ENCODE data around the gene ARPC4.

The ARPC4 gene

GRCh38 chr3:9781551-9781950 is 11.3 kb upstream of the ARPC4 start:
- no peak for DNase-seq (ENCODE audit: low read depth, low spot score)
- H3K4me3 ChIP-seq (ENCODE audit: low read depth, low read length) = no peak overlapping the region
- in situ Hi-C loops (cut with HindIII; ENCODE audit: low sequenced_read_pairs) = no loop called here
- no peak for TF ChIP-seq CTCF (IDR thresholded peaks at IDR 0.05; ENCODE audit: low read depth, low read length)

- no peak overlapping the region for H3K4me3 ChIP-seq (ENCODE audit: low read depth, low read length)
- in situ Hi-C loops (cut with HindIII; ENCODE audit: low sequenced_read_pairs) = no loop called here
- no peak for DNase-seq (ENCODE audit: low read depth, low spot score)
- no peak for TF ChIP-seq CTCF (IDR thresholded peaks at IDR 0.05; ENCODE audit: low read depth, low read length)
Observed at GRCh38 chr3:9781978-9782603, 10.8 kb upstream of the ARPC4 start.

GRCh38 chr3:9782770-9783169 is 10.1 kb upstream of the ARPC4 start:
- no peak for TF ChIP-seq CTCF (IDR thresholded peaks at IDR 0.05; ENCODE audit: low read depth, low read length)
- H3K4me3 ChIP-seq (ENCODE audit: low read depth, low read length) = no peak overlapping the region
- in situ Hi-C loops (cut with HindIII; ENCODE audit: low sequenced_read_pairs) = no loop called here
- DNase-seq (ENCODE audit: low read depth, low spot score) = no peak

- no peak overlapping the region for H3K4me3 ChIP-seq (ENCODE audit: low read depth, low read length)
- TF ChIP-seq CTCF (IDR thresholded peaks at IDR 0.05; ENCODE audit: low read depth, low read length) = no peak
- DNase-seq (ENCODE audit: low read depth, low spot score) = no peak
- in situ Hi-C loops (cut with HindIII; ENCODE audit: low sequenced_read_pairs) = no loop called here
Observed at GRCh38 chr3:9783954-9784353, 8.9 kb upstream of the ARPC4 start.

- DNase-seq (ENCODE audit: low read depth, low spot score) = no peak
- in situ Hi-C loops (cut with HindIII; ENCODE audit: low sequenced_read_pairs) = no loop called here
- no peak overlapping the region for H3K4me3 ChIP-seq (ENCODE audit: low read depth, low read length)
- TF ChIP-seq CTCF (IDR thresholded peaks at IDR 0.05; ENCODE audit: low read depth, low read length) = no peak
Observed at GRCh38 chr3:9784965-9785364, 7.9 kb upstream of the ARPC4 start.

GRCh38 chr3:9785602-9786001 is 7.3 kb upstream of the ARPC4 start:
- TF ChIP-seq CTCF (IDR thresholded peaks at IDR 0.05; ENCODE audit: low read depth, low read length) = no peak

More at GRCh38 chr3:9785602-9786001, 7.3 kb upstream of the ARPC4 start:
- in situ Hi-C loops (cut with HindIII; ENCODE audit: low sequenced_read_pairs) = no loop called here
- no peak overlapping the region for H3K4me3 ChIP-seq (ENCODE audit: low read depth, low read length)
- DNase-seq (ENCODE audit: low read depth, low spot score) = no peak
